H1 (cell line): ENCODE measurements around the gene NTN4. TPM values are rescaled to one million over a fixed set of nuclear protein-coding genes. Genes with fewer than 3 reads are reported as not detected.

Experiments
- CTCF ChIA-PET: fragments of 300-600 bp; sonication (Branson Sonifier 250); formaldehyde crosslinking; loops from one replicate; lab custom pipeline; 2021; ENCODE audit not compliant: partially characterized antibody; lab: Charles Lee
- POLR2A ChIA-PET: fragments of 300-600 bp; sonication (Branson Sonifier 250); formaldehyde crosslinking; loops from one replicate; lab custom pipeline; 2021; ENCODE audit warnings: inconsistent platforms; ENCODE audit not compliant: partially characterized antibody; lab: Charles Lee
- DNase-seq, 2 experiments: peaks; one replicate each; pipeline versions ENCODE4 v3.0.0 to v3.0.0-alpha.2; 2010 to 2022; ENCODE audit warnings: low spot score in 2 of 2, low read depth in 1 of 2, mixed read lengths in 1 of 2
- FAIRE-seq: peaks from 2 replicates; lab custom pipeline; 2011; peaks lifted over from hg19 to GRCh38; lab: Jason Lieb, UNC
- H2AFZ ChIP-seq: 2 replicates; pipeline ENCODE4 v1.8.1; 2012; ENCODE audit warnings: low read length, inconsistent platforms
- H2AK5ac ChIP-seq: 2 replicates; pipeline ENCODE4 v1.6.1; 2013; ENCODE audit warnings: low read depth, low read length
- H2BK120ac ChIP-seq: replicated peaks from 2 replicates; pipeline ENCODE3; 2013; ENCODE audit warnings: low read depth, low read length, inconsistent platforms
- H2BK12ac ChIP-seq: 2 replicates; pipeline ENCODE4 v1.6.1; 2013; ENCODE audit warnings: low read depth, low read length
- H2BK15ac ChIP-seq: 2 replicates; pipeline ENCODE4 v1.6.1; 2013; ENCODE audit warnings: low read length
- H2BK20ac ChIP-seq: 2 replicates; pipeline ENCODE4 v1.6.1; 2013; ENCODE audit warnings: low read length
- H2BK5ac ChIP-seq: 2 replicates; pipeline ENCODE4 v1.6.1; 2013; ENCODE audit warnings: low read depth, low read length
- H3K14ac ChIP-seq: 2 replicates; pipeline ENCODE4 v1.6.1; 2013; ENCODE audit warnings: inconsistent platforms; ENCODE audit not compliant: insufficient read length
- H3K18ac ChIP-seq: 2 replicates; pipeline ENCODE4 v1.6.1; 2013; ENCODE audit warnings: low read length; ENCODE audit errors: extremely low read depth
- H3K23ac ChIP-seq: 2 replicates; pipeline ENCODE4 v1.6.1; 2013; ENCODE audit warnings: inconsistent platforms; ENCODE audit not compliant: insufficient read length
- H3K23me2 ChIP-seq: 2 replicates; pipeline ENCODE4 v1.6.1; 2013; ENCODE audit warnings: low read depth, low read length
- H3K27ac ChIP-seq: 2 replicates; pipeline ENCODE4 v1.6.1; 2011; ENCODE audit warnings: low read depth, low read length, inconsistent platforms
- H3K27me3 ChIP-seq, 4 experiments: replicated peaks in 1 of 4; 1 replicate in 1 of 4; 2 replicates in 3 of 4; pipeline versions ENCODE4 v1.6.1 to v1.8.1; 2011 to 2013; ENCODE audit warnings: low read length in 3 of 4, mild to moderate bottlenecking in 3 of 4, inconsistent platforms in 2 of 4, mixed read lengths in 2 of 4, moderate library complexity in 1 of 4; ENCODE audit not compliant: control insufficient read depth in 3 of 4, insufficient read depth in 3 of 4; ENCODE audit errors: extremely low read depth in 1 of 4
- H3K36me3 ChIP-seq, 4 experiments: 2 replicates each; pipeline versions ENCODE4 v1.6.1 to v1.8.1; 2011 to 2013; ENCODE audit warnings: mild to moderate bottlenecking in 4 of 4, low read length in 3 of 4, moderate library complexity in 2 of 4, control low read depth in 1 of 4, inconsistent platforms in 1 of 4; ENCODE audit not compliant: insufficient read depth in 4 of 4, control insufficient read depth in 2 of 4
- H3K4ac ChIP-seq: replicated peaks from 2 replicates; pipeline ENCODE3; 2013; ENCODE audit warnings: low read length, low read depth, mixed read lengths, inconsistent platforms; ENCODE audit not compliant: insufficient read length
- H3K4me1 ChIP-seq, 4 experiments: replicated peaks in 1 of 4; 1 replicate in 1 of 4; 2 replicates in 3 of 4; pipeline versions ENCODE4 v1.6.1 to v1.8.1; 2011 to 2013; ENCODE audit warnings: low read length in 3 of 4, inconsistent platforms in 2 of 4, mixed read lengths in 1 of 4; ENCODE audit not compliant: insufficient read depth in 4 of 4, control insufficient read depth in 3 of 4
- H3K4me2 ChIP-seq, 2 experiments: 2 replicates each; pipeline versions ENCODE4 v1.6.1 to v1.8.1; 2011 to 2013; ENCODE audit warnings: low read depth in 2 of 2, low read length in 2 of 2, control low read depth in 1 of 2, inconsistent platforms in 1 of 2, mild to moderate bottlenecking in 1 of 2; ENCODE audit not compliant: insufficient read depth in 1 of 2
- H3K4me3 ChIP-seq, 4 experiments: fragments of 200-600, 300-600 bp in 1 of 4; sonication (generic), shearing (Covaris generic), sonication (Bioruptor Twin) in 1 of 4; 2 replicates each; pipeline versions ENCODE4 v1.5.1 to v1.8.1; 2011 to 2016; ENCODE audit warnings: low read length in 4 of 4, low read depth in 3 of 4, control low read depth in 2 of 4, inconsistent platforms in 2 of 4, mild to moderate bottlenecking in 2 of 4, mixed read lengths in 1 of 4, moderate library complexity in 1 of 4; ENCODE audit not compliant: insufficient read depth in 2 of 4; ENCODE audit errors: extremely low read depth in 1 of 4
- H3K56ac ChIP-seq: replicated peaks from 2 replicates; pipeline ENCODE3; 2013; ENCODE audit warnings: low read depth, mild to moderate bottlenecking, mixed read lengths, low read length, inconsistent platforms; ENCODE audit not compliant: insufficient read length
- H3K79me1 ChIP-seq: 2 replicates; pipeline ENCODE4 v1.6.1; 2013; ENCODE audit warnings: low read depth, low read length, control low read depth
- H3K79me2 ChIP-seq, 2 experiments: 2 replicates each; pipeline versions ENCODE4 v1.6.1 to v1.8.1; 2012 to 2013; ENCODE audit warnings: low read length in 2 of 2, mild to moderate bottlenecking in 2 of 2, inconsistent platforms in 1 of 2; ENCODE audit not compliant: insufficient read depth in 2 of 2, control insufficient read depth in 1 of 2
- H3K9ac ChIP-seq, 4 experiments: replicated peaks in 1 of 4; 1 replicate in 1 of 4; 2 replicates in 3 of 4; pipeline versions ENCODE4 v1.6.1 to v1.8.1; 2011 to 2013; ENCODE audit warnings: low read depth in 3 of 4, low read length in 3 of 4, control low read depth in 2 of 4, mild to moderate bottlenecking in 2 of 4, moderate library complexity in 2 of 4, inconsistent platforms in 1 of 4; ENCODE audit errors: extremely low read depth in 1 of 4
- H3K9me3 ChIP-seq, 2 experiments: 2 replicates each; pipeline versions ENCODE4 v1.6.1 to v1.8.1; 2012 to 2013; ENCODE audit warnings: mild to moderate bottlenecking in 2 of 2, moderate library complexity in 2 of 2, control low read depth in 1 of 2, inconsistent platforms in 1 of 2, low read depth in 1 of 2, low read length in 1 of 2, mixed read lengths in 1 of 2; ENCODE audit not compliant: insufficient read depth in 2 of 2
- H4K20me1 ChIP-seq, 2 experiments: replicated peaks in 1 of 2; 2 replicates each; pipeline versions ENCODE3 to v1.8.1; 2011 to 2013; ENCODE audit warnings: inconsistent platforms in 2 of 2, low read length in 2 of 2, mild to moderate bottlenecking in 1 of 2; ENCODE audit not compliant: insufficient read depth in 2 of 2, control insufficient read depth in 1 of 2
- H4K5ac ChIP-seq: 2 replicates; pipeline ENCODE4 v1.6.1; 2013; ENCODE audit warnings: low read length, low read depth, mixed read lengths, inconsistent platforms; ENCODE audit not compliant: insufficient read length
- H4K8ac ChIP-seq: 2 replicates; pipeline ENCODE4 v1.8.0; 2013; ENCODE audit warnings: mild to moderate bottlenecking, moderate library complexity, low read length, inconsistent platforms; ENCODE audit not compliant: insufficient read depth; ENCODE audit errors: extremely low read depth
- H4K91ac ChIP-seq: replicated peaks from 2 replicates; pipeline ENCODE3; 2013; ENCODE audit warnings: low read length, mixed read lengths, inconsistent platforms; ENCODE audit not compliant: insufficient read length
- CHD1 ChIP-seq: IDR thresholded peaks from 2 replicates; pipeline ENCODE4 v1.6.1; 2012; ENCODE audit warnings: low read depth, low read length, improper control_type of control experiment
- HDAC6 ChIP-seq: IDR thresholded peaks from one replicate; pipeline ENCODE4 v1.7.1; 2012; ENCODE audit warnings: low read depth, mild to moderate bottlenecking, inconsistent platforms, low read length, moderate library complexity
- MAX ChIP-seq: IDR thresholded peaks from 2 replicates; pipeline ENCODE4 v1.6.1; 2012; ENCODE audit warnings: inconsistent platforms
- RAD21 ChIP-seq, 2 experiments: IDR thresholded peaks in 1 of 2; conservative IDR thresholded peaks in 1 of 2; 2 replicates each; pipeline ENCODE4 v1.6.1; 2011; ENCODE audit warnings: low read depth in 2 of 2, low read length in 2 of 2, improper control_type of control experiment in 1 of 2, inconsistent platforms in 1 of 2, mild to moderate bottlenecking in 1 of 2, moderate library complexity in 1 of 2
- SIX5 ChIP-seq: IDR thresholded peaks from 2 replicates; pipeline ENCODE4 v1.6.1; 2011; ENCODE audit warnings: mild to moderate bottlenecking, low read depth, low read length
- TAF1 ChIP-seq: IDR thresholded peaks from 2 replicates; pipeline ENCODE4 v1.6.1; 2011; ENCODE audit warnings: mild to moderate bottlenecking, low read depth, low read length
- TAF7 ChIP-seq: optimal IDR thresholded peaks from 2 replicates; pipeline ENCODE3; 2011; ENCODE audit warnings: low read depth, mild to moderate bottlenecking, inconsistent platforms, low read length, moderate library complexity, borderline replicate concordance
- TBP ChIP-seq: IDR thresholded peaks from 2 replicates; pipeline ENCODE4 v1.6.1; 2011; ENCODE audit warnings: low read depth, low read length, improper control_type of control experiment
- USF2 ChIP-seq: IDR thresholded peaks from 2 replicates; pipeline ENCODE4 v1.6.1; 2011; ENCODE audit warnings: low read length, improper control_type of control experiment
- WGBS, 2 experiments: shearing (Covaris generic) in 1 of 2; methylation state at CpG; one replicate each; pipeline versions ENCODE4 v1.1.6 to v1.1.7; 2013 to 2015; ENCODE audit warnings: low lambda C conversion rate in 2 of 2, mixed read lengths in 2 of 2, inconsistent platforms in 1 of 2, low coverage in 1 of 2, missing lambda C conversion rate in 1 of 2; ENCODE audit not compliant: insufficient replicate concordance in 2 of 2, insufficient coverage in 1 of 2, insufficient read length in 1 of 2; ENCODE audit errors: extremely low coverage in 1 of 2, missing lambda C conversion rate in 1 of 2; 5-methylcytosine and 5-hydroxymethylcytosine counted together
- polyA plus RNA-seq, 7 experiments: library from polyadenylated mRNA; depleted of rRNA in 3 of 7; stranded (reverse) in 5 of 7; unstranded in 2 of 7; fragments of >200 nt in 5 of 7; fragments of 200-250 nt in 2 of 7; gene quantifications; 1 replicate in 5 of 7; 2 replicates in 1 of 7; 4 replicates in 1 of 7; pipeline versions ENCODE4 v1.2.1 to v1.2.3, GENCODE V29; 2011 to 2013; ENCODE audit warnings: missing spikeins in 2 of 7, mixed read lengths in 2 of 7
- total RNA-seq: library from RNA; stranded (reverse); fragmentation: NEBNext Ultra II Directional; extraction: Animal tissue kit (Norgen Biotek cat#: 25700); gene quantifications from 2 replicates; pipeline ENCODE4 v1.2.1, GENCODE V29; 2021

NTN4 gene
- total and polyA plus RNA-seq, 2 of the 8 experiments (the other 6 are each of a cell fraction or from before 2014, with no cell fraction given), result 0.74 to 1.3 TPM

DNA sequence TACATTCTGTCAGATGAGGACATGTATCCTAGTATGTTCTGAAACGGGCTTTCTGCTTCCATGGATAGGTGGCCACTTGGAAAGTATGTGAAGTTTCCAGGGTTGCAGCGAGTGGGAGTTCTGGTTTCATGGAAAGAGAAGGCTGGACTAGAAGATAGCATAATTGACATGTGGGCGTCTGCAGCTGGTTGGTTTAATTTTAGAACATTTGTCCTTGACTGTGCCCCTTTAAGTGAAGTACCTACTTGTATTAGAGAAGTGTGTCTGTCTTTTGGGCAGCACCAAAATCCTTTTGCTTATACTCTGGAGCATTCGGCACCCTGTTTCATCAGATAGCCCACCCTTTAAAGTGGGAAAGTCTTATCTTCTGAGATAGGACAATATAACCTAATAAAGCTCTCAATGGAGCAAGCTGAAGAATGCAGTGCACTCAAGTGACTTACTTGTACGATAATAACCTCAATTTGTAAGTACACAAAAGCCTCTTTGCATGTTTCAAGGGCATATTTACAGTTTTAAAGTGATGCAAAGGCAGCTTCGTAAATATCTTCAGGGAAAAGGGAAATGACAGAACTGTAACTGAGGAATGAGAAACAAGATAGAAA, 35.2 kb downstream of the NTN4 start:
- ChIA-PET POLR2A (no interaction called here), CTCF (no interaction called here)
- DNase-seq, result no peak
- no peak overlapping the region for H4K5ac ChIP-seq
- no peak overlapping the region for H2AK5ac ChIP-seq
- H3K79me1 ChIP-seq, result no peaks in the 10 kb centered on the region
- no peak overlapping the region for H3K18ac ChIP-seq
- peak overlapping the region; percentile 18; the same call in 1 of the 2 replicates for H2BK5ac ChIP-seq
- H2BK120ac ChIP-seq, result no peak overlapping the region
- no peaks in the 10 kb centered on the region for H3K27me3 ChIP-seq
- H3K23me2 ChIP-seq, result no peaks in the 10 kb centered on the region
- H4K91ac ChIP-seq, result no peak overlapping the region
- no peak overlapping the region for H3K4me3 ChIP-seq
- H3K9me3 ChIP-seq, result 0 out of 4 replicates have a peak, but pooled peaks cover 0 to 3% of the 10 kb centered on the region in 2 experiments
- H2BK12ac ChIP-seq, result 0 out of 2 replicates have a peak overlapping the region, but pooled peaks have one; percentile 23
- no peak overlapping the region for H2BK15ac ChIP-seq
- no peak overlapping the region for H3K4me2 ChIP-seq
- H3K27ac ChIP-seq, result no peak overlapping the region
- no peak overlapping the region for H3K23ac ChIP-seq
- no peak overlapping the region for H3K14ac ChIP-seq
- H4K8ac ChIP-seq, result no peak overlapping the region
- no peak overlapping the region for H3K4ac ChIP-seq
- peaks cover 0 to 6% (median 2%) of the 10 kb centered on the region in 4 experiments; a peak in 4 of 7 replicates for H3K4me1 ChIP-seq
- no peaks in the 10 kb centered on the region for H4K20me1 ChIP-seq
- no peaks in the 10 kb centered on the region for H3K79me2 ChIP-seq
- no peak overlapping the region for H3K56ac ChIP-seq
- no peak overlapping the region for H2BK20ac ChIP-seq
- FAIRE-seq, result no peak
- no peaks in the 10 kb centered on the region for H3K36me3 ChIP-seq
- TF ChIP-seq RAD21 (IDR thresholded peaks at IDR 0.05 in 1 of 2, conservative IDR thresholded peaks at IDR 0.05 in 1 of 2; ENCODE audit: low read depth in 2 of 2, low read length in 2 of 2) (no peak), HDAC6 (no peak), TAF7 (no peak), TAF1 (no peak), TBP (no peak), CHD1 (no peak), USF2 (no peak), MAX (no peak), SIX5 (no peak)
- H3K9ac ChIP-seq, result no peak overlapping the region
- WGBS, 2 experiments, result 78% methylated on average over 6 of the region's 6 CpGs; no CpG with 5 or more reads in 1 of the 2 experiments
- no peak overlapping the region for H2AFZ ChIP-seq
